Measurements from ENCODE around the gene FAM13A. TPM values are rescaled to one million over a fixed set of nuclear protein-coding genes. Genes with fewer than 3 reads are reported as not detected.

The FAM13A gene
- total RNA-seq, 1 donor from 2014 or later, result 40.3 TPM

GRCh38 chr4:88724406-88724805, 332.6 kb downstream of the FAM13A start:
- Histone ChIP-seq H2AFZ (replicated peaks) (no peak overlapping the region), H4K20me1 (ENCODE audit: low read depth) (no peaks in the 10 kb centered on the region), H3K4me1 (peaks cover 8% of the 10 kb centered on the region), H3F3A (ENCODE audit: low read depth) (no peaks in the 10 kb centered on the region), H3K27ac (no peak overlapping the region), H3K79me2 (ENCODE audit: low read depth) (no peaks in the 10 kb centered on the region), H3K4me2 (no peak overlapping the region), H3K27me3 (no peaks in the 10 kb centered on the region), H3K9me3 (ENCODE audit: low read depth) (no peaks in the 10 kb centered on the region), H3K36me3 (no peaks in the 10 kb centered on the region), H3K9ac (no peak overlapping the region), H3K4me3 (no peak overlapping the region)
- Mint-ChIP-seq H3K27me3 (ENCODE audit: insufficient read depth, low read depth) (peaks cover 2% of the 10 kb centered on the region), H3K36me3 (peaks cover 23% of the 10 kb centered on the region), H3K27ac (no peak overlapping the region), H3K4me3 (no peak overlapping the region), H3K4me1 (peaks cover 4% of the 10 kb centered on the region), H3K9me3 (peaks cover 6% of the 10 kb centered on the region)
- TF ChIP-seq EZH2phosphoT487 (IDR thresholded peaks at IDR 0.05) (no peak), EZH2 (IDR thresholded peaks at IDR 0.05) (no peak), CTCF (IDR thresholded peaks at IDR 0.05) (no peak)
- no peak for DNase-seq (ENCODE audit: low spot score)

- no peaks in the 10 kb centered on the region for H3K79me2 ChIP-seq (ENCODE audit: low read depth)
- Mint-ChIP-seq H3K36me3 (peaks cover 29% of the 10 kb centered on the region), H3K4me3 (no peak overlapping the region), H3K27me3 (ENCODE audit: insufficient read depth, low read depth) (peaks cover 2% of the 10 kb centered on the region), H3K9me3 (peaks cover 16% of the 10 kb centered on the region), H3K27ac (no peak overlapping the region), H3K4me1 (peaks cover 4% of the 10 kb centered on the region)
- H3K4me3 ChIP-seq, result no peak overlapping the region
- no peaks in the 10 kb centered on the region for H4K20me1 ChIP-seq (ENCODE audit: low read depth)
- no peaks in the 10 kb centered on the region for H3K9me3 ChIP-seq (ENCODE audit: low read depth)
- H3K4me1 ChIP-seq, result peaks cover 8% of the 10 kb centered on the region
- no peak overlapping the region for H2AFZ ChIP-seq (replicated peaks)
- H3F3A ChIP-seq (ENCODE audit: low read depth), result no peaks in the 10 kb centered on the region
- H3K4me2 ChIP-seq, result no peak overlapping the region
- no peaks in the 10 kb centered on the region for H3K27me3 ChIP-seq
- TF ChIP-seq CTCF (IDR thresholded peaks at IDR 0.05) (no peak), EZH2phosphoT487 (IDR thresholded peaks at IDR 0.05) (no peak), EZH2 (IDR thresholded peaks at IDR 0.05) (no peak)
- H3K9ac ChIP-seq, result no peak overlapping the region
- no peak for DNase-seq (ENCODE audit: low spot score)
- no peak overlapping the region for H3K27ac ChIP-seq
- H3K36me3 ChIP-seq, result no peaks in the 10 kb centered on the region
Measured at GRCh38 chr4:88722828-88723227, 334.2 kb downstream of the FAM13A start.

- no peak overlapping the region for H3K4me3 Mint-ChIP-seq
- Histone ChIP-seq H3K9ac (no peak overlapping the region), H3K27me3 (no peaks in the 10 kb centered on the region), H3K36me3 (no peaks in the 10 kb centered on the region), H3K27ac (no peak overlapping the region), H2AFZ (replicated peaks) (no peak overlapping the region), H3K4me2 (no peak overlapping the region), H3K4me1 (peaks cover 8% of the 10 kb centered on the region), H3F3A (ENCODE audit: low read depth) (no peaks in the 10 kb centered on the region), H3K4me3 (no peak overlapping the region), H3K9me3 (ENCODE audit: low read depth) (peaks cover 2% of the 10 kb centered on the region), H4K20me1 (ENCODE audit: low read depth) (no peaks in the 10 kb centered on the region), H3K79me2 (ENCODE audit: low read depth) (no peaks in the 10 kb centered on the region)
- H3K27ac Mint-ChIP-seq, result no peak overlapping the region
- peaks cover 32% of the 10 kb centered on the region for H3K36me3 Mint-ChIP-seq
- H3K9me3 Mint-ChIP-seq, result peaks cover 21% of the 10 kb centered on the region
- TF ChIP-seq EZH2phosphoT487 (IDR thresholded peaks at IDR 0.05), result no peak
- no peak for TF ChIP-seq EZH2 (IDR thresholded peaks at IDR 0.05)
- TF ChIP-seq CTCF (IDR thresholded peaks at IDR 0.05), result no peak
- peaks cover 4% of the 10 kb centered on the region for H3K4me1 Mint-ChIP-seq
- peaks cover 2% of the 10 kb centered on the region for H3K27me3 Mint-ChIP-seq (ENCODE audit: insufficient read depth, low read depth)
- no peak for DNase-seq (ENCODE audit: low spot score)
Measured at GRCh38 chr4:88722276-88722780, 334.7 kb downstream of the FAM13A start.

All from neural progenitor cell (in vitro differentiated cells).